Measurements from ENCODE around the gene SMARCD2.

Gene SMARCD2

GRCh38 chr17:63785556-63785955 lies 56.9 kb downstream of the SMARCD2 start:
- no peak overlapping the region for H3K27ac ChIP-seq

GRCh38 chr17:63783522-63783921 lies 59.0 kb downstream of the SMARCD2 start:
- peak overlapping the region; percentile 2; the same call in 1 of the 2 replicates for H3K27ac ChIP-seq
- TF ChIP-seq, protein P1, sequence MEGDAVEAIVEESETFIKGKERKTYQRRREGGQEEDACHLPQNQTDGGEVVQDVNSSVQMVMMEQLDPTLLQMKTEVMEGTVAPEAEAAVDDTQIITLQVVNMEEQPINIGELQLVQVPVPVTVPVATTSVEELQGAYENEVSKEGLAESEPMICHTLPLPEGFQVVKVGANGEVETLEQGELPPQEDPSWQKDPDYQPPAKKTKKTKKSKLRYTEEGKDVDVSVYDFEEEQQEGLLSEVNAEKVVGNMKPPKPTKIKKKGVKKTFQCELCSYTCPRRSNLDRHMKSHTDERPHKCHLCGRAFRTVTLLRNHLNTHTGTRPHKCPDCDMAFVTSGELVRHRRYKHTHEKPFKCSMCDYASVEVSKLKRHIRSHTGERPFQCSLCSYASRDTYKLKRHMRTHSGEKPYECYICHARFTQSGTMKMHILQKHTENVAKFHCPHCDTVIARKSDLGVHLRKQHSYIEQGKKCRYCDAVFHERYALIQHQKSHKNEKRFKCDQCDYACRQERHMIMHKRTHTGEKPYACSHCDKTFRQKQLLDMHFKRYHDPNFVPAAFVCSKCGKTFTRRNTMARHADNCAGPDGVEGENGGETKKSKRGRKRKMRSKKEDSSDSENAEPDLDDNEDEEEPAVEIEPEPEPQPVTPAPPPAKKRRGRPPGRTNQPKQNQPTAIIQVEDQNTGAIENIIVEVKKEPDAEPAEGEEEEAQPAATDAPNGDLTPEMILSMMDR (IDR thresholded peaks at IDR 0.05) = no peak
- no peak for TF ChIP-seq ZFX (IDR thresholded peaks at IDR 0.05; ENCODE audit: borderline replicate concordance)

More at GRCh38 chr17:63785556-63785955, 56.9 kb downstream of the SMARCD2 start:
- TF ChIP-seq ZFX (IDR thresholded peaks at IDR 0.05; ENCODE audit: borderline replicate concordance) = no peak
- TF ChIP-seq, protein P1 (IDR thresholded peaks at IDR 0.05) = no peak
